Adrenal gland (tissue), 5 donors: ENCODE measurements around the gene NPC1L1.

Source experiments
- CTCF ChIP-seq, 6 experiments: fragments of 450-650 bp in 4 of 6; fragments of 200-600 bp in 2 of 6; sonication (generic) in 1 of 6; IDR thresholded peaks; 1 replicate in 5 of 6; 2 replicates in 1 of 6; pipeline versions ENCODE4 v1.5.1 to v1.8.0; 2016 to 2021; ENCODE audit warnings: antibody characterized with exemption in 6 of 6, mild to moderate bottlenecking in 2 of 6, moderate library complexity in 1 of 6
- POLR2A ChIP-seq, 2 donors: fragments of 450-650 bp; IDR thresholded peaks; one replicate each; pipeline ENCODE4 v1.6.1; 2017; ENCODE audit warnings: antibody characterized with exemption in 2 of 2, mild to moderate bottlenecking in 2 of 2, moderate library complexity in 1 of 2
- donor health status: DM: no; HTN: no; CAD: no.

DNA sequence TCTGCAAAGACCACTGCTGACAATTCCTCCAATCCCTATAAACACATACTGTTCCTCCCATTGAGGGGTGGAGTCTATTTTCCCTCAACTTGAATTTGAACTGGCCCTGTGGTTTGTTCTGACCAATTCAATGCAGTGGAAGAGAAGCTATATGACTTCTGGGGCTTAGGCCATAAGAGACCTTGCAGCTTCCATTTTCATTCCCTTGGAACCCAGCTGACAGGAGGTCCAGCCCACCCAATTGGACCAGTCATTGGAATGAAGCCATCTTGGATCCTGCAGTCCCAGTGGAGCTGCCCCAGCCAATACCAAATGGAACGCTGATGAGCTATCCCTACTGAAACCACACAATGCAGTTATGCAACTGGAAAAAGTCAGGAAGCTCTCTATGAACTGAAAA, 49.8 kb upstream of the NPC1L1 start:
- TF ChIP-seq POLR2A (IDR thresholded peaks at IDR 0.05): no peak
- no peak for TF ChIP-seq CTCF (IDR thresholded peaks at IDR 0.05)
